Neural cell (in vitro differentiated cells): ENCODE data around the gene NDST1. TPM values are rescaled to one million over a fixed set of nuclear protein-coding genes. Genes with fewer than 3 reads are reported as not detected.

ENCODE experiments used
- H2AFZ ChIP-seq: fragments of 200-600, 300-800 bp; sonication (generic), shearing (Covaris generic); 2 replicates; pipeline ENCODE4 v1.6.0; 2014; ENCODE audit warnings: low read depth, mild to moderate bottlenecking, antibody characterized with exemption, low read length, moderate library complexity
- H3F3A ChIP-seq: fragments of 200-600 bp; shearing (Covaris generic); 2 replicates; pipeline ENCODE4 v1.6.1; 2016; ENCODE audit warnings: mild to moderate bottlenecking, moderate library complexity, mixed read lengths, antibody characterized with exemption, low read length; ENCODE audit not compliant: insufficient read depth, poor library complexity, severe bottlenecking
- H3K27ac ChIP-seq: fragments of 200-600, 300-800 bp; sonication (generic), shearing (Covaris generic); 2 replicates; pipeline ENCODE4 v1.5.1; 2014; ENCODE audit warnings: mild to moderate bottlenecking, low read length, moderate library complexity
- H3K27me3 ChIP-seq: fragments of 300-800, 200-600 bp; sonication (generic), shearing (Covaris generic); 2 replicates; pipeline ENCODE4 v1.6.0; 2014; ENCODE audit warnings: mild to moderate bottlenecking, low read depth, low read length, moderate library complexity; ENCODE audit not compliant: insufficient read depth
- H3K36me3 ChIP-seq: fragments of 300-800, 200-600 bp; sonication (generic), shearing (Covaris generic); 2 replicates; pipeline ENCODE4 v1.5.1; 2014; ENCODE audit warnings: mild to moderate bottlenecking, antibody characterized with exemption, low read length, moderate library complexity; ENCODE audit not compliant: insufficient read depth
- H3K4me2 ChIP-seq: fragments of 300-800, 200-600 bp; sonication (generic), shearing (Covaris generic); 2 replicates; pipeline ENCODE4 v1.6.0; 2014; ENCODE audit warnings: mild to moderate bottlenecking, low read length
- H3K4me3 ChIP-seq: fragments of 300-800, 200-600 bp; sonication (generic), shearing (Covaris generic); 2 replicates; pipeline ENCODE4 v1.5.1; 2014; ENCODE audit warnings: mild to moderate bottlenecking, low read length, moderate library complexity
- H3K79me2 ChIP-seq: fragments of 200-600 bp; shearing (Covaris generic); replicated peaks from 2 replicates; pipeline ENCODE4 v1.6.0; 2014; ENCODE audit warnings: mild to moderate bottlenecking, low read length, moderate library complexity; ENCODE audit not compliant: insufficient read depth
- H3K9ac ChIP-seq: fragments of 300-800, 200-600 bp; sonication (generic), shearing (Covaris generic); 2 replicates; pipeline ENCODE4 v1.6.1; 2016; ENCODE audit warnings: mild to moderate bottlenecking, low read length, mixed read lengths
- H3K9me2 ChIP-seq: fragments of 200-600 bp; shearing (Covaris generic); 2 replicates; pipeline ENCODE4 v1.6.1; 2016; ENCODE audit warnings: mild to moderate bottlenecking, low read length, mixed read lengths; ENCODE audit not compliant: insufficient read depth
- H3K9me3 ChIP-seq: fragments of 200-600, 300-800 bp; sonication (generic), shearing (Covaris generic); 2 replicates; pipeline ENCODE4 v1.6.1; 2016; ENCODE audit warnings: mild to moderate bottlenecking, mixed run types, low read length, moderate library complexity, mixed read lengths
- H4K20me1 ChIP-seq: fragments of 200-600 bp; shearing (Covaris generic); 2 replicates; pipeline ENCODE4 v1.6.1; 2016; ENCODE audit warnings: mild to moderate bottlenecking, mixed run types; ENCODE audit not compliant: insufficient read depth
- CTCF ChIP-seq: fragments of 450-650 bp; IDR thresholded peaks from 2 replicates; pipeline ENCODE4 v1.5.1; 2014; ENCODE audit warnings: antibody characterized with exemption, mild to moderate bottlenecking, moderate library complexity; ENCODE audit not compliant: poor library complexity, severe bottlenecking
- EP300 ChIP-seq: fragments of 450-650 bp; conservative IDR thresholded peaks from 2 replicates; pipeline ENCODE4 v1.6.1; 2014; ENCODE audit warnings: antibody characterized with exemption, mild to moderate bottlenecking, moderate library complexity; ENCODE audit not compliant: poor library complexity, severe bottlenecking
- EZH2 ChIP-seq: fragments of 200-600, 300-800 bp; shearing (Covaris generic), sonication (generic); IDR thresholded peaks from 2 replicates; pipeline ENCODE4 v1.6.1; 2014; ENCODE audit warnings: antibody characterized with exemption, low read length, borderline replicate concordance, mild to moderate bottlenecking; ENCODE audit not compliant: insufficient read depth, poor library complexity, severe bottlenecking
- MXI1 ChIP-seq: fragments of 450-650 bp; conservative IDR thresholded peaks from 2 replicates; pipeline ENCODE4 v1.6.1; 2014; ENCODE audit warnings: antibody characterized with exemption, mild to moderate bottlenecking; ENCODE audit not compliant: poor library complexity, severe bottlenecking
- POLR2AphosphoS5 ChIP-seq: IDR thresholded peaks from 2 replicates; pipeline ENCODE4 v1.6.1; 2012
- RAD21 ChIP-seq: fragments of 450-650 bp; conservative IDR thresholded peaks from 2 replicates; pipeline ENCODE4 v1.6.1; 2014; ENCODE audit warnings: antibody characterized with exemption, mild to moderate bottlenecking, moderate library complexity
- REST ChIP-seq: IDR thresholded peaks from 2 replicates; pipeline ENCODE4 v1.6.1; 2012; ENCODE audit warnings: borderline replicate concordance
- SMC3 ChIP-seq: fragments of 450-650 bp; conservative IDR thresholded peaks from 2 replicates; pipeline ENCODE4 v1.6.1; 2014; ENCODE audit warnings: antibody characterized with exemption, mild to moderate bottlenecking, moderate library complexity; ENCODE audit not compliant: poor library complexity
- TAF1 ChIP-seq: IDR thresholded peaks from 2 replicates; pipeline ENCODE4 v1.6.1; 2012; ENCODE audit warnings: low read depth
- polyA plus RNA-seq: library from polyadenylated mRNA; depleted of rRNA; stranded (reverse); fragments of >200 nt; gene quantifications from 2 replicates; pipeline ENCODE4 v1.2.3, GENCODE V29; 2014

Gene NDST1
- polyA plus RNA-seq, 1 donor from 2014 or later, result 15.6 TPM

GRCh38 chr5:150481708-150481965 lies 26.3 kb upstream of the NDST1 start:
- Histone ChIP-seq H3K4me3 (no peak overlapping the region), H3F3A (no peaks in the 10 kb centered on the region), H3K9me2 (no peaks in the 10 kb centered on the region), H3K27me3 (no peaks in the 10 kb centered on the region), H3K79me2 (peaks cover 7% of the 10 kb centered on the region), H3K4me2 (no peak overlapping the region), H4K20me1 (no peaks in the 10 kb centered on the region), H3K27ac (no peak overlapping the region), H3K36me3 (no peaks in the 10 kb centered on the region), H3K9ac (no peak overlapping the region), H3K9me3 (no peaks in the 10 kb centered on the region), H2AFZ (no peak overlapping the region)
- TF ChIP-seq EP300 (no peak), REST (no peak), CTCF (no peak), MXI1 (no peak), TAF1 (no peak), SMC3 (no peak), RAD21 (no peak)

- no peaks in the 10 kb centered on the region for H3K36me3 ChIP-seq
- H3K9me3 ChIP-seq, result no peaks in the 10 kb centered on the region
- no peaks in the 10 kb centered on the region for H3K9me2 ChIP-seq
- no peak overlapping the region for H3K9ac ChIP-seq
- no peaks in the 10 kb centered on the region for H4K20me1 ChIP-seq
- H3K27me3 ChIP-seq, result no peaks in the 10 kb centered on the region
- no peaks in the 10 kb centered on the region for H3F3A ChIP-seq
- no peak overlapping the region for H3K4me3 ChIP-seq
- peaks cover 10% of the 10 kb centered on the region for H3K79me2 ChIP-seq
- H3K4me2 ChIP-seq, result no peak overlapping the region
- no peak overlapping the region for H3K27ac ChIP-seq
- no peak overlapping the region for H2AFZ ChIP-seq
- TF ChIP-seq POLR2AphosphoS5 (no peak), REST (no peak), SMC3 (no peak), MXI1 (no peak), RAD21 (no peak), EP300 (no peak), CTCF (no peak), TAF1 (no peak), EZH2 (no peak)
Observed at GRCh38 chr5:150481972-150482406, 25.9 kb upstream of the NDST1 start.
